Body of pancreas (tissue), 4 donors: Measurements from ENCODE around the gene GRIA3. TPM values are rescaled to one million over a fixed set of nuclear protein-coding genes. Genes with fewer than 3 reads are reported as not detected.

Experiments
- ATAC-seq: fragments of 150-250 bp; one replicate; pipeline ENCODE4 v1.9.1; 2016
- DNase-seq, 4 donors: peaks; one replicate each; pipeline ENCODE4 v3.0.0-alpha.2; 2019
- H3K27ac ChIP-seq, 4 donors: fragments of 200-600 bp; sonication (generic); 1 replicate in 3 of 4; 2 replicates in 1 of 4; pipeline versions ENCODE4 v1.5.1 to v1.6.1; 2016 to 2019; ENCODE audit warnings: mild to moderate bottlenecking in 1 of 4, mixed read lengths in 1 of 4, moderate library complexity in 1 of 4
- H3K27me3 ChIP-seq, 2 donors: fragments of 200-600 bp; sonication (generic); one replicate each; pipeline ENCODE4 v1.6.0; 2016; ENCODE audit warnings: mild to moderate bottlenecking in 1 of 2
- H3K36me3 ChIP-seq, 2 donors: fragments of 200-600 bp; sonication (generic); replicated peaks in 1 of 2; 2 replicates each; pipeline ENCODE4 v1.5.1; 2016; ENCODE audit warnings: low read depth in 2 of 2; ENCODE audit not compliant: insufficient read depth in 1 of 2
- H3K4me1 ChIP-seq: fragments of 200-600 bp; sonication (generic); one replicate; pipeline ENCODE4 v1.6.0; 2016
- H3K4me3 ChIP-seq, 2 donors: fragments of 200-600 bp; sonication (generic); 1 replicate in 1 of 2; 2 replicates in 1 of 2; pipeline ENCODE4 v1.5.1; 2016 to 2019
- H3K9me3 ChIP-seq, 3 donors: fragments of 200-600 bp; sonication (generic); 1 replicate in 2 of 3; 2 replicates in 1 of 3; pipeline ENCODE4 v1.5.1; 2016
- POLR2A ChIP-seq, 3 donors: fragments of 450-650 bp; IDR thresholded peaks; one replicate each; pipeline ENCODE4 v1.6.1; 2016; ENCODE audit warnings: antibody characterized with exemption in 3 of 3, mild to moderate bottlenecking in 2 of 3
- WGBS, 2 donors: methylation state at CpG; one replicate each; pipeline ENCODE4 v1.1.5; 2017; 5-methylcytosine and 5-hydroxymethylcytosine counted together
- intact Hi-C: fragments of 100-400 bp; cut with DNase I; formaldehyde crosslinking; loops from one replicate; pipeline ENCODE4 v1.15.1; 2023
- total RNA-seq, 2 donors: library from RNA; depleted of rRNA; stranded (reverse); fragments of >200 nt; gene quantifications; one replicate each; pipeline ENCODE4 v1.1.0, GENCODE V29; 2016
- TF ChIP-seq, protein P1 (sequence below), 7 experiments: fragments of 450-650 bp in 4 of 7; fragments of 200-600 bp in 3 of 7; sonication (generic) in 3 of 7; IDR thresholded peaks; one replicate each; pipeline ENCODE4 v1.5.1; 2016 to 2019; ENCODE audit warnings: antibody characterized with exemption in 7 of 7

GRIA3 gene
- total RNA-seq, 2 donors from 2014 or later: 0.52 to 0.99 TPM

DNA sequence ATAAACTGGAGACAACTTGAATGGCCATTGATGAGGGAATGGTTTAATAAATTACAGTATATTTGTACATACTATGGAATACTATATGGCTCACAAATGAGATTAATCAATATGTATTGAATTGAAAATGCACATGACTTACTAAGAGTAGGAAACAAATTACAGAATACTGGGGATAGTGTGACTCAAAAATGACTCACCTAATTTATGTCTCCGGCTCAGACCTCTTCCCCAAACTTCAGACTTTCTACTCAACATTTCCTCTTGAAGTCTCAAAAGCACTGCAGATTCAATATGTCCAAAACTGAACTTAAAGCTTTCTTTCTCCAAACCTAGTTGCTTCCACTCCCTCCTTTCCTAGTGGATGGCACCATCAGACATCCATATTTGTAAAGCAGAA is 28.8 kb upstream of the GRIA3 start:
- no peak overlapping the region for H3K27ac ChIP-seq
- H3K9me3 ChIP-seq: no peaks in the 10 kb centered on the region
- DNase-seq (no peak), ATAC-seq (no peak)
- no peak overlapping the region for H3K4me3 ChIP-seq
- 67 to 95% methylated on average over 1 of the region's 1 CpG for WGBS, 2 donors
- H3K4me1 ChIP-seq: no peaks in the 10 kb centered on the region
- intact Hi-C loops: no loop called here
- TF ChIP-seq, protein P1, sequence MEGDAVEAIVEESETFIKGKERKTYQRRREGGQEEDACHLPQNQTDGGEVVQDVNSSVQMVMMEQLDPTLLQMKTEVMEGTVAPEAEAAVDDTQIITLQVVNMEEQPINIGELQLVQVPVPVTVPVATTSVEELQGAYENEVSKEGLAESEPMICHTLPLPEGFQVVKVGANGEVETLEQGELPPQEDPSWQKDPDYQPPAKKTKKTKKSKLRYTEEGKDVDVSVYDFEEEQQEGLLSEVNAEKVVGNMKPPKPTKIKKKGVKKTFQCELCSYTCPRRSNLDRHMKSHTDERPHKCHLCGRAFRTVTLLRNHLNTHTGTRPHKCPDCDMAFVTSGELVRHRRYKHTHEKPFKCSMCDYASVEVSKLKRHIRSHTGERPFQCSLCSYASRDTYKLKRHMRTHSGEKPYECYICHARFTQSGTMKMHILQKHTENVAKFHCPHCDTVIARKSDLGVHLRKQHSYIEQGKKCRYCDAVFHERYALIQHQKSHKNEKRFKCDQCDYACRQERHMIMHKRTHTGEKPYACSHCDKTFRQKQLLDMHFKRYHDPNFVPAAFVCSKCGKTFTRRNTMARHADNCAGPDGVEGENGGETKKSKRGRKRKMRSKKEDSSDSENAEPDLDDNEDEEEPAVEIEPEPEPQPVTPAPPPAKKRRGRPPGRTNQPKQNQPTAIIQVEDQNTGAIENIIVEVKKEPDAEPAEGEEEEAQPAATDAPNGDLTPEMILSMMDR (IDR thresholded peaks at IDR 0.05): no peak
- no peak for TF ChIP-seq POLR2A (IDR thresholded peaks at IDR 0.05)
- H3K27me3 ChIP-seq: no peaks in the 10 kb centered on the region
- H3K36me3 ChIP-seq: no peaks in the 10 kb centered on the region

DNA sequence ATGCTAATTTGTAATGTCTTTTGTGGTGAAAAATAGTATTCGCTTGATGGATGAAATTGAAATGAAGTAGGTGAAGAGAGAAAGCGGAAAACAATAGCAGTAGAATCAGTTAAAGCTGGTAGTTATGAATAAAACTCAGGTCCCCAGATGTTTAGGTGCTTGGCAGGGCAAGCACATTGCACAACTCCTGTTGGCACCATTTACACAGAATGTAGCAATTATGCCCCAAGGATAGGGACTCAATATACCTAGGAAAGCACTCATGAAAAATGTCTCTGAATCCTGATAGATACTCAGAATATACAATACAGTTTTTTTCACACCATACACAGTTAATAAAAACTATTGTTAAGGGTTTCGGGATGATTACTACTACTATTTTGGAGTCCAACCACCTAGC is 26.5 kb upstream of the GRIA3 start:
- intact Hi-C loops: no loop called here
- H3K36me3 ChIP-seq: no peaks in the 10 kb centered on the region
- H3K4me3 ChIP-seq: no peak overlapping the region
- H3K4me1 ChIP-seq: no peaks in the 10 kb centered on the region
- ATAC-seq: no peak
- no peaks in the 10 kb centered on the region for H3K9me3 ChIP-seq
- no peak overlapping the region for H3K27ac ChIP-seq
- H3K27me3 ChIP-seq: no peaks in the 10 kb centered on the region
- 85 to 93% methylated on average over 3 of the region's 3 CpGs for WGBS, 2 donors
- no peak for DNase-seq
- TF ChIP-seq POLR2A (IDR thresholded peaks at IDR 0.05): no peak

DNA sequence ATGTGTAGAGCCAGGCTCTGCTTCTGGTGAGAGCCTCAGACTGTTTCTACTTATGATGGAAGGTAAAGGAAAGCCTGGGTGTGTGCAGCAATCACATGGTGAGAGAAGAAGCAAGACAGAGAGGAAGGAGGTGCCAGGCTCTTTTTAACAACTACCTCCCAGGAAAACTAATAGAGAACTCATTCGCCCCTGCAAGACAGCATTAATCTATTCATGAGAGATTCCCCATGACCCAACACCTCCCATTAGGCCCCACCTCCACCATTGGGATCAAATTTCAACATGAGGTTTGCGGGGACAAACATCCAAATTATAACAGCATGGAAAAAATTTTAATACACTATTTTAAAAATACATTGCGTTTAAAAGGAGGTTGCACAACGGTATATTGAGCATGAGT is 24.7 kb upstream of the GRIA3 start:
- Histone ChIP-seq H3K4me3 (no peak overlapping the region), H3K9me3 (no peaks in the 10 kb centered on the region), H3K27ac (no peak overlapping the region), H3K27me3 (no peaks in the 10 kb centered on the region), H3K4me1 (no peaks in the 10 kb centered on the region), H3K36me3 (no peaks in the 10 kb centered on the region)
- no peak for TF ChIP-seq POLR2A (IDR thresholded peaks at IDR 0.05)
- TF ChIP-seq, protein P1 (IDR thresholded peaks at IDR 0.05): no peak
- ATAC-seq (no peak), DNase-seq (no peak)
- WGBS, 2 donors: 84 to 85% methylated on average over 4 of the region's 4 CpGs
- intact Hi-C loops: no loop called here

DNA sequence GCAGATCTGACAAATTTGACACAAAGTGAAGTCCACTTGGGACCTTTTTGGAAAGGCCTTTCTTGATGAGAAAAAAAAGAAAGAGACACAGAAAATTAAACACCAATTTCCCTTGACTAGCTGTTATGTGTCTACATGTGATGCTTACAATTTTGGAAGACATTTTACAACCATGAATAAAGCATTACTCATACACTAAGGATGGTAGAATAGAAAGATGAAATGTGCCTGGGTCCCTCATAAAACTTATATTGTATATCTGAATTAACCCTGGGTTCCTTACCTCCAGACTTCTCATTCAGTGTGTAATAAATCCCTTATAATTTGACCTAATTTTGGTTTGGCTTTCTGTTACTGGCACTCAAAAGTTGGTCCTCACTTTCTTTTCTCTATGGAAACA is 16.5 kb upstream of the GRIA3 start:
- no peaks in the 10 kb centered on the region for H3K9me3 ChIP-seq
- no peak for ATAC-seq
- no peaks in the 10 kb centered on the region for H3K36me3 ChIP-seq
- H3K27me3 ChIP-seq: no peaks in the 10 kb centered on the region
- H3K27ac ChIP-seq: no peak overlapping the region
- H3K4me1 ChIP-seq: no peaks in the 10 kb centered on the region
- TF ChIP-seq, protein P1 (IDR thresholded peaks at IDR 0.05): no peak
- TF ChIP-seq POLR2A (IDR thresholded peaks at IDR 0.05): no peak
- DNase-seq: no peak
- no peak overlapping the region for H3K4me3 ChIP-seq
- intact Hi-C loops: no loop called here

DNA sequence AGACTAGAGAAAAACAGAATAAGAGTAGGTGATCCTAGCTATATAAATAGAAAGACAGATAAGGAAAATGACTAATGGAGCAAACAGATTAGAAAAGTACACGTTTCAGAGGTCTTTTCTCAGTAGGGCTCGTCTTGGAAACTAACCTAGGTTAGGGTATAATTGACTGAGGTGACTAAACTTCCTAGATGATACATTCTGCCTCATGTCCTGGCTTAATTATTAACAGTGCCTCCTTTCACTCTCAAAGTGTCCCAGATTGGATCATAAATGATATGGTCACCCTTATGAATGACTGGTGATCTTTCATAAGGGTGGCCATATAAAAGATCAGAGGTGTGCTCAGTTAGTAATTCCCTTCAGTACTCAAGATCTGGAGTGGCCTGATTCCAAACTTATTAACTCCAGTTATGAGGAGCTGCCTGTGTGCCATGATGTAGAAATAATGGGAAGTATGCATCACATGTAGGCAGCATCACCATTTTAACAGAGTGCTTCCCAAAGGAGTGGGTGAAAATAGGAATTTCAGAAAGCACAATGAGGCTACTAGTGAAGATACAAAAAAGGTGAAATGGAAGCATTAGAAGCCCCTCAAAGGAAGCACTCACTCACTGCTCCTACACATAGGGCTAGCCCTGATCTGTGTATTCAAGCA is 14.7 kb upstream of the GRIA3 start:
- Histone ChIP-seq H3K36me3 (no peaks in the 10 kb centered on the region), H3K4me3 (no peak overlapping the region), H3K27me3 (no peaks in the 10 kb centered on the region), H3K27ac (no peak overlapping the region), H3K9me3 (no peaks in the 10 kb centered on the region), H3K4me1 (no peaks in the 10 kb centered on the region)
- 0 to 9% methylated on average over 2 of the region's 2 CpGs for WGBS, 2 donors
- TF ChIP-seq, protein P1 (IDR thresholded peaks at IDR 0.05): no peak
- TF ChIP-seq POLR2A (IDR thresholded peaks at IDR 0.05): no peak
- DNase-seq: no peak
- intact Hi-C loops: no loop called here
- ATAC-seq: no peak
